C4-2B (cell line): ENCODE results near the gene C4A.
"Not testable (repeated sequence)": the region's sequence is repeated elsewhere in the genome, so short reads cannot be mapped to it uniquely, and the experiment has no call there.

ENCODE experiments used
- H3K27ac ChIP-seq: fragments of 450-650 bp; 2 replicates; pipeline ENCODE4 v1.5.1; 2017
- CTCF ChIP-seq: fragments of 450-650 bp; conservative IDR thresholded peaks from 2 replicates; pipeline ENCODE4 v1.5.1; 2017; ENCODE audit warnings: mild to moderate bottlenecking
- ZFX ChIP-seq: fragments of 450-650 bp; IDR thresholded peaks from 2 replicates; pipeline ENCODE4 v1.6.1; 2017

C4A gene

DNA sequence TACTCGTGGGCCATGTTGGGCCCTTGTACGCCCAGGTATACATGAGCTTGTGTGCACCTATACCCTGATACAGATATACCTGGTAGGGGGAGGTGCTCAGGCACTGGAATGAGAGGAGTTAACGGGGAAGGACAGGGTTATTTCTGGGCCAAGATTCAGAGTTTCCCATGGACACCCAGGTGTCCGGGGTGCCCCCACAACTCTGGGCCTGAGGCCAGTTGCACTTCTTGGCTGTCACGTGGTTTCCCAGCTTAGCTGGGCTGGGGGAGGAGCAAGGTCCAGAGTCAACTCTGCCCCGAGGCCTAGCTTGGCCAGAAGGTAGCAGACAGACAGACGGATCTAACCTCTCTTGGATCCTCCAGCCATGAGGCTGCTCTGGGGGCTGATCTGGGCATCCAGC lies at the start of gene C4A:
TSS of gene C4A (plus strand) at position 314 of the 400 bp plus-strand sequence. CDS start at position 365, 51 bp downstream.
- not testable (repeated sequence) for H3K27ac ChIP-seq

GRCh38 chr6:31932137-31932536 lies 49.7 kb upstream of the C4A start:
- H3K27ac ChIP-seq, result not testable (repeated sequence)

DNA sequence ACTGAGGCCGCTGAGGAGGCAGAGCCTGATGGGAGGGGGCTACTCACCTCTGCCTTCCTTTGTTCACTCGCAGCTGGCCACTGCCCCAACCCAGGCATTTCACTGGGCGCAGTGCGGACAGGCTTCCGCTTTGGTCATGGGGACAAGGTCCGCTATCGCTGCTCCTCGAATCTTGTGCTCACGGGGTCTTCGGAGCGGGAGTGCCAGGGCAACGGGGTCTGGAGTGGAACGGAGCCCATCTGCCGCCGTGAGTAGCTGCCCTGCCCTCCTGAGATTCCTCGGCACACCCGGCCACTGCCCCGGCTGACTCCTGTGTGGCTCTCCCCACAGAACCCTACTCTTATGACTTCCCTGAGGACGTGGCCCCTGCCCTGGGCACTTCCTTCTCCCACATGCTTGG lies 48.3 kb upstream of the C4A start:
- TF ChIP-seq CTCF (no peak), ZFX (no peak)
- H3K27ac ChIP-seq, result no peak overlapping the region

DNA sequence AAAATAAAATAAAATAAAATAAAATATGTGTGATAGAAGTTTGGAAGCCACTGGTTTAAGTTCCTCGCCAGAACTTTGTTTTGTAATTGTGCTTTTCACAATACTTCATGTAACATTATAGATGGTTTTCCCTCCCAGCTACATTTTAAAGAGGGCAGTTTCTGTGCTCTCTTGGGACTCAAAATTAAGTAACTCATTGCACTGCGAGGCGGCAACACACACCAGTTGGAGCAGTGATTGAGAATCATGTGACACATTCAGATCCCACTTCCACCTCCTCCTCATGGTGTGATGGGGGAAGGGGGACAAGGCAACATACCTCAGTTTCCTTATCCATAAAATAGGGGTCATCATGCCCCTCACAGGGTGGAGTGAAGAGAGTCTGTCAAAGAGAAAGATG lies 46.8 kb upstream of the C4A start:
- TF ChIP-seq CTCF (no peak), ZFX (no peak)
- H3K27ac ChIP-seq, result no peak overlapping the region

DNA sequence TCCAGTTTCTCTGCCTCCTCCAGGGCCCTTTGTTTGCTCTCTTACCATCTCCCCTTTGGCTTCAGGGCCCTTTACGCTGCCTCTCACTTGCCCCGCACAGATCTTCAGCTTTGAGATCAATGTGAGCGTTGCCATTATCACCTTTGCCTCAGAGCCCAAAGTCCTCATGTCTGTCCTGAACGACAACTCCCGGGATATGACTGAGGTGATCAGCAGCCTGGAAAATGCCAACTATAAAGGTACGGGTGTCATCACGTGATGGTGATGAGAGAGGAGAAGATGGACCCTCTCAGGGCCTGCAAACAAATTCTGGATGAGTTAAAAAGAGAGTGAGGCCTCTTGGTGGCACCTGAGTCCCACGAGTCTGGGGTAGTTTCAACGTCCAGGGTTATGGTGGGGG lies 46.0 kb upstream of the C4A start:
- H3K27ac ChIP-seq, result no peak overlapping the region
- TF ChIP-seq CTCF, result no peak
- TF ChIP-seq ZFX, result no peak

DNA sequence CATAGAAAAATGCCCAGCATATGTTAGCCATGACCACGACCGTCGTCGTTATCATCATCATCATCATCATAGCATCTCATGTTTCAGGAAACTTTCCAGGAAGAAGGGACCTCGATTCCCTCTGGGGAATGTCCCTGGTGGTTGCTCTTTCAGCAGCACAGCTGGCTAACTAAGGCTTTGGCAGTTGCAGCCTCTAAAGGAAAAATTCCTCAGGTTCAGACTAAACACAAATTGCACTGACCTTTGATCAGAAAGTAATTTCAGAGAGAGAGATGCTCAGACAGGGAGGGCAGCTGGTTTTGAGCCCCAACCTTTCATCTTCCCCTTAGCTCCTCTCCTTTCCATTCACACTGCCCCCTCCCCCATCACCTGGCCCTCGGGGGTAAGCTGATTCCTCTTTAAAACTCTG lies 41.6 kb upstream of the C4A start:
- no peak for TF ChIP-seq ZFX
- no peak for TF ChIP-seq CTCF
- H3K27ac ChIP-seq, result no peak overlapping the region

GRCh38 chr6:31943742-31944141 lies 38.1 kb upstream of the C4A start:
- no peak for TF ChIP-seq ZFX
- TF ChIP-seq CTCF, result no peak
- no peak overlapping the region for H3K27ac ChIP-seq

GRCh38 chr6:31945154-31945506 lies 36.7 kb upstream of the C4A start:
- TF ChIP-seq CTCF (no peak), ZFX (no peak)
- H3K27ac ChIP-seq, result no peak overlapping the region
